ENCODE data around the gene PIK3R5.

The PIK3R5 gene

DNA sequence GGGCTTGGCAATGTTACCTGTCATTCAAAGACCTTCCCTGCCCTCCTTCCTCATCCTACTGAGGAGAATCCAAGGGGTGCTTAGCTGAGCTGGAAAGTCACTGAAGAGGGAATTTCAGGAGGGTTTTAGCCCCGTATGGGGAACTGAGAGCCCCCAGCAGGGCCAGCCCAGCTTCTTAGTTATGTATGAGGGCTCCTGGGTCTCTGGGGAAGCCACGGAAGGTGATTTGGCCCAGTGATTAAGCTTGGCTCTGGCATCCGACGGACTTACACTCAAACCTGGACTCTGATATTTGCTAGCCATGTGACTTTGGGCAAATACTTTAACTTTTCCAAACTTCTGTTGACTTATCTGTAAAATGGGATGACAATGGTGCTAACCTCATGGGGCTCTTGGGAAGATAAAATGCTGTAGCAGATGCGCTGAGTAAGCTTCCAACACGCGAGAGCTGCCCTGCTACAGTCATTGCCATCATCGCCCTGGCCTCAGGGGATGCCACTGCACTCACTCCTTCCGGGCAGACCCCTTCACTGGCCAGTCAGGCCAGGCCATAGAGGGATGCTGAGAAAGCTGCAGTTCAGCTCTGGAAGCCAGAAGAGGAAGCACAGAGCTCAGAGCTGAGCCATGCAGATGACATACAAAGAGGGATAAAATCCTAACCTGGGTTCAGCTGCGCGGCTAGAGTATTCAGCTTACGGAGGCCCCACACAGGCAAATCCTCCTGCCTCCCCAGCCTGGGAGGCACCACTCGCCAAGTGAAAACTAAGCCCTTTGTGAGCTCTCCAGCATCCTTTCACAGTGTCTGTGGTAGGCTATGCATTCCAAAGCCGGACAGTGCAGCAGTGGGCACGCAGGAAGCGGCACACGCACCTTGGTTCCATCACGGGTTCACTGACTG, 53.2 kb downstream of the PIK3R5 start:
- H3K79me2 ChIP-seq (ENCODE audit: control insufficient read depth, low read length), result no peaks in the 10 kb centered on the region
- H3K27ac ChIP-seq (ENCODE audit: low read depth, low read length), result no peak overlapping the region
- H3K9me3 ChIP-seq (ENCODE audit: control insufficient read depth, insufficient read depth, low read length), result no peaks in the 10 kb centered on the region
- H3K4me2 ChIP-seq (ENCODE audit: low read length), result no peak overlapping the region
- H3F3A ChIP-seq (ENCODE audit: control insufficient read depth, insufficient read depth), result no peaks in the 10 kb centered on the region
- TF ChIP-seq, protein P1, sequence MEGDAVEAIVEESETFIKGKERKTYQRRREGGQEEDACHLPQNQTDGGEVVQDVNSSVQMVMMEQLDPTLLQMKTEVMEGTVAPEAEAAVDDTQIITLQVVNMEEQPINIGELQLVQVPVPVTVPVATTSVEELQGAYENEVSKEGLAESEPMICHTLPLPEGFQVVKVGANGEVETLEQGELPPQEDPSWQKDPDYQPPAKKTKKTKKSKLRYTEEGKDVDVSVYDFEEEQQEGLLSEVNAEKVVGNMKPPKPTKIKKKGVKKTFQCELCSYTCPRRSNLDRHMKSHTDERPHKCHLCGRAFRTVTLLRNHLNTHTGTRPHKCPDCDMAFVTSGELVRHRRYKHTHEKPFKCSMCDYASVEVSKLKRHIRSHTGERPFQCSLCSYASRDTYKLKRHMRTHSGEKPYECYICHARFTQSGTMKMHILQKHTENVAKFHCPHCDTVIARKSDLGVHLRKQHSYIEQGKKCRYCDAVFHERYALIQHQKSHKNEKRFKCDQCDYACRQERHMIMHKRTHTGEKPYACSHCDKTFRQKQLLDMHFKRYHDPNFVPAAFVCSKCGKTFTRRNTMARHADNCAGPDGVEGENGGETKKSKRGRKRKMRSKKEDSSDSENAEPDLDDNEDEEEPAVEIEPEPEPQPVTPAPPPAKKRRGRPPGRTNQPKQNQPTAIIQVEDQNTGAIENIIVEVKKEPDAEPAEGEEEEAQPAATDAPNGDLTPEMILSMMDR (IDR thresholded peaks at IDR 0.05; ENCODE audit: low read depth, low read length, poor library complexity, severe bottlenecking), result no peak
- no peak for TF ChIP-seq EZH2phosphoT487 (IDR thresholded peaks at IDR 0.05; ENCODE audit: borderline replicate concordance, low read length)
- no peaks in the 10 kb centered on the region for H4K20me1 ChIP-seq (ENCODE audit: control insufficient read depth, insufficient read depth, low read depth, low read length)
- H3K9me2 ChIP-seq (replicated peaks; ENCODE audit: control insufficient read depth, low read length), result no peaks in the 10 kb centered on the region
- H3K27me3 ChIP-seq (ENCODE audit: control insufficient read depth, low read length), result peaks cover 7% of the 10 kb centered on the region
- H3K4me1 ChIP-seq (ENCODE audit: control insufficient read depth, low read length), result no peaks in the 10 kb centered on the region
- H3K36me3 ChIP-seq (ENCODE audit: control insufficient read depth, low read length), result no peaks in the 10 kb centered on the region
- H3K4me3 ChIP-seq (ENCODE audit: low read length), result no peak overlapping the region

DNA sequence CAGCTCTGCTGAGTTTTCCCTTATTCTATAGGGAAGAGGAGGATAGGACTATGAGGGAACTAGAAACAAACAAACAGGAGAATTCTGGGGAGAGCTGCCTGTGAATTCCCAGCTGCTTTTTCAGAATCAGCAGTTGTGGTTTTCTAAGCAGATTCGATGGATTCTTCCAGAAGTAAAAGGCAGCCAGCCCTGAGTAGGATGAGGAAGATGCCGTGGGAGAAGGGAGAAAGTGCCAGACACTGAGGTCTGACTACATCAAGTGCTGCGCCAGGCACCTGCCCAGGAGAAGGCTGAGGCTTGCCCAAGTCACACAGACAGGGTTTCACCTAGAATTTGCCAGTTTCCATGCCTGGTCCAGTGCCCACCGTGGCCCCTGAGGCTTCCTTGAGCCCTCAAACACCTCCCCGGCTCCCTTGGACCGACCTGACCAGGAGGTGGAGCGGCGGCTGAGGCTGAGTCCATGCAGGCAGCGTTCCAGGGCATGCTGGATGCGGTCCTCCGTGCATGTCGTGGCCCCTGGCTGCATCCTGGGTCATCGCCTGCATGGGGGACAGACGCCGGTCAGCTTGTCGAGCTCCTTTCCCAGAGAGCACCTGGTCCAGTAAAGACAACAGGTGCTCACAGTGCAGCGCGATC, 54.4 kb downstream of the PIK3R5 start:
- Histone ChIP-seq H3K27ac (ENCODE audit: low read depth, low read length) (no peak overlapping the region), H3K9me2 (replicated peaks; ENCODE audit: control insufficient read depth, low read length) (no peaks in the 10 kb centered on the region), H3K79me2 (ENCODE audit: control insufficient read depth, low read length) (no peaks in the 10 kb centered on the region), H3K4me3 (ENCODE audit: low read length) (no peak overlapping the region), H4K20me1 (ENCODE audit: control insufficient read depth, insufficient read depth, low read depth, low read length) (no peaks in the 10 kb centered on the region), H3K4me1 (ENCODE audit: control insufficient read depth, low read length) (no peaks in the 10 kb centered on the region), H3K27me3 (ENCODE audit: control insufficient read depth, low read length) (peaks cover 7% of the 10 kb centered on the region), H3K9me3 (ENCODE audit: control insufficient read depth, insufficient read depth, low read length) (no peaks in the 10 kb centered on the region), H3K4me2 (ENCODE audit: low read length) (no peak overlapping the region), H3K36me3 (ENCODE audit: control insufficient read depth, low read length) (no peaks in the 10 kb centered on the region), H3F3A (ENCODE audit: control insufficient read depth, insufficient read depth) (no peaks in the 10 kb centered on the region)
- TF ChIP-seq, protein P1 (IDR thresholded peaks at IDR 0.05; ENCODE audit: low read depth, low read length, poor library complexity, severe bottlenecking), result no peak
- TF ChIP-seq EZH2phosphoT487 (IDR thresholded peaks at IDR 0.05; ENCODE audit: borderline replicate concordance, low read length), result no peak

GRCh38 chr17:8909586-8910270, 55.8 kb downstream of the PIK3R5 start:
- H3K4me1 ChIP-seq (ENCODE audit: control insufficient read depth, low read length), result no peaks in the 10 kb centered on the region
- no peak overlapping the region for H3K27ac ChIP-seq (ENCODE audit: low read depth, low read length)
- H3K27me3 ChIP-seq (ENCODE audit: control insufficient read depth, low read length), result peaks cover 7% of the 10 kb centered on the region
- H3F3A ChIP-seq (ENCODE audit: control insufficient read depth, insufficient read depth), result no peaks in the 10 kb centered on the region
- no peaks in the 10 kb centered on the region for H3K36me3 ChIP-seq (ENCODE audit: control insufficient read depth, low read length)
- no peaks in the 10 kb centered on the region for H3K79me2 ChIP-seq (ENCODE audit: control insufficient read depth, low read length)
- no peak overlapping the region for H3K4me3 ChIP-seq (ENCODE audit: low read length)
- no peaks in the 10 kb centered on the region for H3K9me3 ChIP-seq (ENCODE audit: control insufficient read depth, insufficient read depth, low read length)
- no peaks in the 10 kb centered on the region for H3K9me2 ChIP-seq (replicated peaks; ENCODE audit: control insufficient read depth, low read length)
- TF ChIP-seq EZH2phosphoT487 (IDR thresholded peaks at IDR 0.05; ENCODE audit: borderline replicate concordance, low read length), result no peak
- TF ChIP-seq, protein P1 (IDR thresholded peaks at IDR 0.05; ENCODE audit: low read depth, low read length, poor library complexity, severe bottlenecking), result no peak
- no peaks in the 10 kb centered on the region for H4K20me1 ChIP-seq (ENCODE audit: control insufficient read depth, insufficient read depth, low read depth, low read length)
- no peak overlapping the region for H3K4me2 ChIP-seq (ENCODE audit: low read length)

Data from DOHH2 (cell line).